ENCODE results near the gene PCBP3. TPM values are rescaled to one million over a fixed set of nuclear protein-coding genes. Genes with fewer than 3 reads are reported as not detected.

The PCBP3 gene
- total and polyA plus RNA-seq, 8 donors = 0.83 to 4.3 (median 1.7) TPM

- FAIRE-seq = no peak
- DNase-seq = peak in 1 of 6 donors; percentile 40
- TF ChIP-seq CTCF (IDR thresholded peaks at IDR 0.05) = no peak
- intact Hi-C loops (cut with DNase I) = loop anchor here in 1 of 3 donors (10.0 kb wide), 1 partner anchor 57 kb away; no protein-coding TSS in a partner anchor
- H3K27me3 ChIP-seq = peaks cover 0 to 4% (median 0%) of the 10 kb centered on the region in 4 donors
- peaks cover 0 to 7% (median 0%) of the 10 kb centered on the region in 3 donors for H3K4me1 ChIP-seq
- no peak overlapping the region for H3K4me3 ChIP-seq
- peak overlapping the region in 1 of 4 donors; percentile 66 for H3K27ac ChIP-seq
- H3K9me3 ChIP-seq = no peaks in the 10 kb centered on the region
- no peaks in the 10 kb centered on the region for H3K36me3 ChIP-seq
- 73 to 74% methylated on average over 20 of the region's 20 CpGs for WGBS, 2 donors
- ATAC-seq = no peak
Measured at GRCh38 chr21:45971616-45972352, 328.3 kb downstream of the PCBP3 start.

- intact Hi-C loops (cut with DNase I) = loop anchor here in 1 of 3 donors (10.0 kb wide), 1 partner anchor 58 kb away; no protein-coding TSS in a partner anchor
- no peak for TF ChIP-seq CTCF (IDR thresholded peaks at IDR 0.05)
- FAIRE-seq = no peak
- Histone ChIP-seq H3K4me3 (peak overlapping the region in 2 of 4 donors; percentile 50), H3K36me3 (no peaks in the 10 kb centered on the region), H3K9me3 (no peaks in the 10 kb centered on the region), H3K27me3 (peaks cover 0 to 4% (median 0%) of the 10 kb centered on the region in 4 donors), H3K4me1 (peaks cover 0 to 7% (median 0%) of the 10 kb centered on the region in 3 donors), H3K27ac (peak overlapping the region in 3 of 4 donors; percentile 9 to 66 (median 59))
- no peak for ATAC-seq
- DNase-seq = peak in 3 of 6 donors; percentile 47 to 76 (median 60)
- WGBS, 2 donors = 55 to 72% methylated on average over 18 to 19 of the region's 19 CpGs
Measured at GRCh38 chr21:45972353-45972715, 328.8 kb downstream of the PCBP3 start.

DNA sequence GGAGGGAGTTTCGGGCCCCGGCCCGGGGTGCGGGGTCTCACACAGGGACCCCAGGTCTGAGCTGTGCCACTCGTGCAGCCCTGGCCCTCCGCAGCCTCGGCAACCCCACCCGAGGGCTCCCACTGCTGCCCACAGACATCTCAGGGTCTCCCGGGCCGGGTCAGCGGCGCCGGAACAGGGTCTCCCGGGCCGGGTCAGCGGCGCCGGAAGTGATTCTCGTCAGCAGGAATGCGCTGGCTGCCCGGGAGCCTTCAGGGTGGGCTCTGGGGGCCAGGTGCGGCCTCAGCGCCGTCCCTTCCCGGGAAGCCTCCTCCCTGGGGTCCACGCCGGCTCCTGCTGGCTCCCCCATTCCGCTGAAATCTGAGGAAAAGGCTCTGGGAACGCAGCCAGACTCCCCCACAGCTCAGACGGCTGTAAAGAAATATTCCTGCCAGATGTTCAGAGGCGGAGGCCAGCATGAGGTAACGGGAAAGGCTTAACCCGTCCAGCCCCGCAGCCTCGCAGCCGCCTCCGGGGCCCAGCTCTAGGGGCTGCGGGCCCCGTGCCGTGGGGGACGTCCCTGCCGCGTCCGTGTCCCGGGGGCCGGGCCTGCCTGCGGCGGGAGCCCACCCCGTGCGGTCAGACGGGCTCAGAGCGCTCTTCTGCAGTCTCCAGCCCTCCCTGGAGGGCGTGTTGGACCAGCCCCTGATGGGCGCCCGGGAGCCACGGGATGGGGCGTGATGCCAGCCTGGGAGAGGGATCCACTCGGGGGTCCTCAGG, 329.4 kb downstream of the PCBP3 start:
- DNase-seq = peak in 4 of 6 donors; percentile 43 to 84 (median 60)
- Histone ChIP-seq H3K4me1 (peaks cover 0 to 7% (median 0%) of the 10 kb centered on the region in 3 donors), H3K27ac (peak overlapping the region; percentile 9 to 66 (median 38)), H3K4me3 (peak overlapping the region in 3 of 4 donors; percentile 28 to 50 (median 50)), H3K27me3 (peaks cover 0 to 4% (median 0%) of the 10 kb centered on the region in 4 donors), H3K36me3 (no peaks in the 10 kb centered on the region), H3K9me3 (no peaks in the 10 kb centered on the region)
- no peak for TF ChIP-seq CTCF (IDR thresholded peaks at IDR 0.05)
- 11 to 12% methylated on average over 54 to 58 of the region's 58 CpGs for WGBS, 2 donors
- ATAC-seq = peak; percentile 10 to 46 (median 28)
- intact Hi-C loops (cut with DNase I) = loop anchor here in 1 of 3 donors (10.0 kb wide), 1 partner anchor 58 kb away; no protein-coding TSS in a partner anchor
- FAIRE-seq = no peak

DNA sequence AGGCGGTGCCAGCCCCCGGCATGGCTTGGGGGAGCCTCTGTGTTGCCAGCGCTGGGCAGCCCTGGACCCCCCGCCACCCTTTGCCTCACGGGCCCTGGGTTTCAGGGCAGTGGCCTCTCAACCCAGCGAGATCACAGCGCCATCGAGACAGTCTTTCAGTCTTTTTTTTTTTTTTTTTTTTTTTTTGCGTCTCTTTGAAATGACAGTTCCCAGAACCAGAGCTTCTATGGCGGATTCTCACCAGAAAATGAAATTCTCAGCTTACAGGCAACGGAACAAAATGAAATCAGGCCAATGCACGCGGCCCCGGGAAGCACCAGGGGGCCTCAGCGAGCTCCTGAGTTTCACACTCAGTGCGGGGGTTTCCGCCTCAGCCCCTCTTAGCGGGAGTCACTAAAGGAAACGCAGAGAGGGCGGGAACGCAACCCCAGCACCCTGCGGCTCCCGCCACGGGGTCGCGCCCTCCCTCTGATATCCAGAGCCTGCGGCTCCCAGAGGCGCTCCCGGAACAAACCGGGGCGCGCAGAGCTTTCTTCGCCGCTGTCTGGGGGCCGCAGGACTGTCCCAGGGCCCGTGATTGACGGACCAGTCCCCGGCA, 330.0 kb downstream of the PCBP3 start:
- Histone ChIP-seq H3K9me3 (no peaks in the 10 kb centered on the region), H3K27me3 (peaks cover 0 to 4% (median 0%) of the 10 kb centered on the region in 4 donors), H3K4me3 (peak overlapping the region; percentile 28 to 50 (median 44)), H3K36me3 (no peaks in the 10 kb centered on the region), H3K4me1 (peaks cover 0 to 7% (median 0%) of the 10 kb centered on the region in 3 donors), H3K27ac (peak overlapping the region; percentile 9 to 66 (median 56))
- 2% methylated on average over 38 of the region's 38 CpGs for WGBS, 2 donors
- no peak for FAIRE-seq
- peak; percentile 71 to 78 (median 76) for ATAC-seq
- intact Hi-C loops (cut with DNase I) = loop anchor here in 1 of 3 donors (10.0 kb wide), 1 partner anchor 59 kb away; no protein-coding TSS in a partner anchor
- TF ChIP-seq CTCF (IDR thresholded peaks at IDR 0.05) = peak in 3 of 4 donors; percentile 45 to 64 (median 52)
- peak in 5 of 6 donors; percentile 61 to 84 (median 73) for DNase-seq

Data from pancreas (tissue), 10 donors.